Left ventricle myocardium inferior (tissue), 1 donor: ENCODE data around the gene DVL1. TPM values are rescaled to one million over a fixed set of nuclear protein-coding genes. Genes with fewer than 3 reads are reported as not detected.

ENCODE experiments used
- DNase-seq: peaks from one replicate; pipeline ENCODE4 v3.0.0-alpha.2; 2020
- H3K27ac ChIP-seq: fragments of 200-600 bp; replicated peaks from 2 replicates; pipeline ENCODE4 v1.8.0; 2021
- H3K27me3 ChIP-seq: fragments of 200-600 bp; 2 replicates; pipeline ENCODE4 v1.8.0; 2021; ENCODE audit warnings: low read depth
- H3K36me3 ChIP-seq: fragments of 200-600 bp; 2 replicates; pipeline ENCODE4 v1.8.0; 2021
- H3K4me1 ChIP-seq: fragments of 200-600 bp; 2 replicates; pipeline ENCODE4 v1.8.0; 2021
- H3K4me3 ChIP-seq: fragments of 200-600 bp; 2 replicates; pipeline ENCODE4 v1.8.0; 2021; ENCODE audit warnings: mild to moderate bottlenecking, moderate library complexity
- H3K9me3 ChIP-seq: fragments of 200-600 bp; replicated peaks from 2 replicates; pipeline ENCODE4 v1.8.0; 2021
- intact Hi-C: fragments of 100-400 bp; cut with micrococcal nuclease; formaldehyde crosslinking; loops from one replicate; pipeline ENCODE4 v1.11.0; 2022
- total RNA-seq: library from RNA; stranded (reverse); fragmentation: NEBNext Ultra II Directional; extraction: Animal tissue kit (Norgen Biotek cat#: 25700); gene quantifications from one replicate; pipeline ENCODE4 v1.2.1, GENCODE V29; 2021
- TF ChIP-seq, protein P1 (sequence below): fragments of 200-600 bp; IDR thresholded peaks from 2 replicates; pipeline ENCODE4 v1.8.0; 2021; ENCODE audit warnings: antibody characterized with exemption, mild to moderate bottlenecking, borderline replicate concordance
- donor health status: DM: no; HTN: yes; CAD: no; lungs with severe emphysema.

DVL1 gene
- total RNA-seq, 1 donor from 2014 or later: 93.0 TPM

DNA sequence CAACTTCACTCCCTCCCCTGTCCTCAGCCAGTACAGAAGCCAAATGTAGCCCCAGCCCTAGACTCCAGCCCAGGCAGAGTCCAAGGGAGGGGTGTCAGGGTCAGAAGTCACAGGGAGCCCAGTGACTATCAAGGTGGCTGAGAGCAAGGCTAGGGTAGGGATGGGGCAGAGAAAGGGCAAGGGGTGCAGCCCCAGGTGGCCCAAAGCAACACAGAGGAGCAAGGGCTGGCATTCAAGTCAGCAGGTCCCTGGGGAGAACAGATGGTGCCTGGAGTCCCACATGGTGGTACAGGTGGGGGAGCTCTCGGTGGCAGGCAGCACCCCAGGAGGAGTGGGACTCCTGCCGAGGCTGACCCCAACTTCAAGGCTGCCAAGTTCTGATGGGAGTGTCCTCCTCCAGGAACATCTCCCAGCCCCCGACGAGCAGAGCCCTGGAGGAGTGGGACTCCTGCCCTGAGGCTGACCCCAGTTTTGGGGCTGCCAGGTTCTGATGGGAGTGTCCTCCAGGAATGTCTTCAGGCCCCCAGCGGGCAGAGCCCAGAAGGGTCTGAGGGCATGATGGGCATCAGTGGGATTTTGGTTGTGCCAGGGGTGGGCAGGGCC, 3.7 kb upstream of the DVL1 start:
- intact Hi-C loops: no loop called here
- Histone ChIP-seq H3K9me3 (no peaks in the 10 kb centered on the region), H3K36me3 (no peaks in the 10 kb centered on the region), H3K27ac (peak overlapping the region; percentile 71), H3K27me3 (peaks cover 56% of the 10 kb centered on the region), H3K4me3 (no peak overlapping the region), H3K4me1 (peaks cover 59% of the 10 kb centered on the region)
- DNase-seq: no peak
- TF ChIP-seq, protein P1, sequence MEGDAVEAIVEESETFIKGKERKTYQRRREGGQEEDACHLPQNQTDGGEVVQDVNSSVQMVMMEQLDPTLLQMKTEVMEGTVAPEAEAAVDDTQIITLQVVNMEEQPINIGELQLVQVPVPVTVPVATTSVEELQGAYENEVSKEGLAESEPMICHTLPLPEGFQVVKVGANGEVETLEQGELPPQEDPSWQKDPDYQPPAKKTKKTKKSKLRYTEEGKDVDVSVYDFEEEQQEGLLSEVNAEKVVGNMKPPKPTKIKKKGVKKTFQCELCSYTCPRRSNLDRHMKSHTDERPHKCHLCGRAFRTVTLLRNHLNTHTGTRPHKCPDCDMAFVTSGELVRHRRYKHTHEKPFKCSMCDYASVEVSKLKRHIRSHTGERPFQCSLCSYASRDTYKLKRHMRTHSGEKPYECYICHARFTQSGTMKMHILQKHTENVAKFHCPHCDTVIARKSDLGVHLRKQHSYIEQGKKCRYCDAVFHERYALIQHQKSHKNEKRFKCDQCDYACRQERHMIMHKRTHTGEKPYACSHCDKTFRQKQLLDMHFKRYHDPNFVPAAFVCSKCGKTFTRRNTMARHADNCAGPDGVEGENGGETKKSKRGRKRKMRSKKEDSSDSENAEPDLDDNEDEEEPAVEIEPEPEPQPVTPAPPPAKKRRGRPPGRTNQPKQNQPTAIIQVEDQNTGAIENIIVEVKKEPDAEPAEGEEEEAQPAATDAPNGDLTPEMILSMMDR: no peak

DNA sequence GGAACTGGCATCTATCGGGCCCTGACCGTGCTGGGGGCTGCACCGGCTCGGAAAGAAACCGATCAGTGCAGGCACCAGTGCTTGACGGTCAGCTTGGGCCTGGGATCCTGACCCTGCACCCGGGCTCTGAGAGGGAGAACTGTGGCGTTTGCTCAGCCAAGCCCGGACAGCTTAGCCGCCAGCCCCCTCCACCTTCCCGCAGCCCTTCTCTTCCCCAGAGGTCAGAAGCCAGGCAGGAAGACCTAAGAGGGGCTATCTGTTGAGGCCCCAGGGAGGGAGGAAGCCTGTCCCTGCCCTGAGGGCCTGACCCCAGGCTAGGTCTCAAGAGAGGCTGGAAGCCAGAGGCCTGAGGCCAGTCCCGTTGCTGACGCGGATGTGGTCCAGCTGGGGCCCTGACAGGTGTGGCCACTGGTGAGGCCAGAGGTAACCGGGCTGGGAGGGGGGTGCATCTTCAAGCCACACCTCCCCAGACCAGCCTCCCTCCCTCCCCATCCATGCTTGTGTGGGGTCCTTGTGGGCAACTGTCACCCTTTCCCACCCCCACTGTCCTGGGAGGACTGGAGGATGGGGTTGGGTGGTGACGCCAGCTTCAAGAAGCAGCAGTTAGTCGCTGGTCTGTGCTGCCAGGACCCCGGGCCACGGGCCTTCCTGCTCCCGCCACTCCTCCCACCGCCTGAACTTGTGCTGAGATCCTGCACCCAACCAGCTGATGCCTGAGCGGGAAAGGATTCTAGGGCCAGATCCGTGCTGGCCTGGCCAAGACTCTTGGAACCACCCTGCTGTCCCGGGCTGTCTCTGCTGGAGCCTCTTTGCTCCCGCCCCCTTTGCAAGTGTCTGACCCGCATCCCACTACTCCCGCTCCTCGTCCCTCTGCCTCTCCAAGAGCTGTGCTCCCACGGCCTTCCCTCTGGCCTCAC, 2.6 kb upstream of the DVL1 start:
- H3K27me3 ChIP-seq: peaks cover 45% of the 10 kb centered on the region
- peaks cover 66% of the 10 kb centered on the region for H3K4me1 ChIP-seq
- no peaks in the 10 kb centered on the region for H3K9me3 ChIP-seq
- H3K27ac ChIP-seq: peak overlapping the region; percentile 71
- no peaks in the 10 kb centered on the region for H3K36me3 ChIP-seq
- intact Hi-C loops: no loop called here
- TF ChIP-seq, protein P1: no peak
- H3K4me3 ChIP-seq: peak overlapping the region; percentile 41
- DNase-seq: peak; percentile 68

DNA sequence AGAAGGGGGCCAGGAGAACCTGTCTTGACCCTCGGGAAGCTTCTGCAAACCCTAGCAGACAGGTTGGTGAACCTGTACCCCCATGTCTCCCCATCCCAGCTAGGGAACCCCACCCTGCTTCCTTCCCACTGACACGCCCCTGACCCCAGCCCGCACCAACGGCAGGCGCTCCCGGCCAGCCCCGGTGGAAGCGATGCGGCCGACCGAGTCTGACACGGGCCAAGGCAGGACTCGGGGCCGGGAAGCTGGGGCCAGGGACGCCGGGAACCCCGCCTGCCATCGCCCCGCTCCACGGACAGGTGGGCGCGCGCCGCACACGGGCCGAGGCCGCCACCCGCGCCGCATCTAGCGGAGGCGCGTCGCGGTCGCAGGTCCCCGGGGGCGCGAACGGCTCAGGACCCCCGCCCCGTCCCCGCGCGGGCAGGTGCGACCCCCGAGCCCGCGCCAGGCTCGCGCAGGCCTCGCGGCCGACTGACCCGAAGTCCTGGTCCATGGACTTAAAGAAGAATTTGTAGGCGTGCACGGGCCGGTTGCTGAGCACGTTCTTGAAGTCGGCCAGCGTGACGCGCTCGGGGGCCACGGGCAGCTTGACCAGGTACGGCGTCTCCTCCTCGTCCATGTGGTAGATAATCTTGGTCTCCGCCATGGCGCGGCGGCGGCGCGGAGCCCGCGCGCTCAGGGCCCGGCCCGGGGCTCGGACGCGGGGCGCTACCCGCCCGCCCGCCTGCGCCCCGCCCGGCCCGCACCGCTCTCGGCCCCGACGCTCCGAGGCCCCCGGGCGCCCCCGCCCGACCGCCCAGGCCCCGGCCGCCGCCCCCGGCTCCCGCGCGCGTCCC, 580 bp downstream of the DVL1 start:
- Histone ChIP-seq H3K9me3 (no peaks in the 10 kb centered on the region), H3K36me3 (no peaks in the 10 kb centered on the region), H3K4me1 (peaks cover 71% of the 10 kb centered on the region), H3K27ac (peak overlapping the region; percentile 91), H3K4me3 (peak overlapping the region; percentile 84), H3K27me3 (peaks cover 14% of the 10 kb centered on the region)
- no peak for DNase-seq
- TF ChIP-seq, protein P1: no peak
- intact Hi-C loops: no loop called here

- Histone ChIP-seq H3K27ac (peak overlapping the region; percentile 91), H3K27me3 (peaks cover 6% of the 10 kb centered on the region), H3K36me3 (no peaks in the 10 kb centered on the region), H3K9me3 (no peaks in the 10 kb centered on the region), H3K4me3 (peak overlapping the region; percentile 84), H3K4me1 (peaks cover 66% of the 10 kb centered on the region)
- intact Hi-C loops: no loop called here
- DNase-seq: peak; percentile 46
- TF ChIP-seq, protein P1: no peak
Observed at GRCh38 chr1:1347663-1348419, 1.4 kb downstream of the DVL1 start.
